Effector memory CD8-positive, alpha-beta T cell (primary cell): ENCODE data around the gene FLNB.
A peak's percentile ranks its signal among the peaks of the same experiment; 100 is the strongest.

ENCODE experiments used
- ATAC-seq: fragments of 150-1000 bp; cut with Tn5 transposase; replicated peaks from 2 replicates; pipeline ENCODE4 v1.10.0; 2021; ENCODE audit warnings: mild to moderate bottlenecking, moderate library complexity
- DNase-seq, 3 experiments: peaks; one replicate each; pipeline ENCODE4 v3.0.0; 2021
- H3K27ac Mint-ChIP-seq, 2 donors: one replicate each; pipeline ENCODE4 v1.8.0; 2022; ENCODE audit warnings: mild to moderate bottlenecking in 2 of 2, mixed read lengths in 2 of 2, moderate library complexity in 2 of 2
- H3K27me3 Mint-ChIP-seq, 2 donors: one replicate each; pipeline ENCODE4 v1.8.0; 2022; ENCODE audit warnings: mixed read lengths in 2 of 2
- H3K36me3 Mint-ChIP-seq: one replicate; pipeline ENCODE4 v1.8.0; 2022; ENCODE audit warnings: mild to moderate bottlenecking, moderate library complexity, mixed read lengths; ENCODE audit not compliant: insufficient read depth
- H3K4me1 Mint-ChIP-seq, 2 donors: one replicate each; pipeline ENCODE4 v1.8.0; 2022; ENCODE audit warnings: low read depth in 2 of 2, mixed read lengths in 2 of 2
- H3K4me3 Mint-ChIP-seq, 2 donors: one replicate each; pipeline ENCODE4 v1.8.0; 2022; ENCODE audit warnings: mild to moderate bottlenecking in 2 of 2, mixed read lengths in 2 of 2, moderate library complexity in 2 of 2
- H3K9me3 Mint-ChIP-seq, 2 donors: one replicate each; pipeline ENCODE4 v1.8.0; 2022; ENCODE audit warnings: mixed read lengths in 2 of 2

The FLNB gene

GRCh38 chr3:58009026-58009748 is 965 bp downstream of the FLNB start:
- Mint-ChIP-seq H3K4me1 (peaks cover 25 to 33% of the 10 kb centered on the region in 2 donors), H3K27me3 (no peaks in the 10 kb centered on the region)

GRCh38 chr3:58009749-58010535 is 1.7 kb downstream of the FLNB start:
- Mint-ChIP-seq H3K4me3 (peak overlapping the region; percentile 83 to 87), H3K9me3 (no peaks in the 10 kb centered on the region), H3K36me3 (peaks cover 10% of the 10 kb centered on the region), H3K4me1 (peaks cover 25 to 33% of the 10 kb centered on the region in 2 donors), H3K27me3 (no peaks in the 10 kb centered on the region), H3K27ac (peak overlapping the region; percentile 19 to 51)
- DNase-seq (no peak), ATAC-seq (no peak)

More at GRCh38 chr3:58009026-58009748, 965 bp downstream of the FLNB start:
- Mint-ChIP-seq H3K9me3 (no peaks in the 10 kb centered on the region), H3K36me3 (peaks cover 10% of the 10 kb centered on the region), H3K27ac (peak overlapping the region in 1 of 2 donors; percentile 35), H3K4me3 (peak overlapping the region; percentile 83 to 87)
- DNase-seq (peak in 2 of 3 experiments; percentile 6 to 16), ATAC-seq (peak; percentile 11)

GRCh38 chr3:58010562-58010961 is 2.3 kb downstream of the FLNB start:
- ATAC-seq (no peak), DNase-seq (no peak)
- Mint-ChIP-seq H3K27ac (peak overlapping the region; percentile 19 to 51), H3K4me1 (peaks cover 29 to 37% of the 10 kb centered on the region in 2 donors), H3K27me3 (no peaks in the 10 kb centered on the region), H3K36me3 (peaks cover 10% of the 10 kb centered on the region), H3K9me3 (no peaks in the 10 kb centered on the region), H3K4me3 (peak overlapping the region; percentile 38 to 87)

GRCh38 chr3:58011580-58011979 is 3.4 kb downstream of the FLNB start:
- peaks cover 10% of the 10 kb centered on the region for H3K36me3 Mint-ChIP-seq
- H3K27me3 Mint-ChIP-seq: no peaks in the 10 kb centered on the region
- no peaks in the 10 kb centered on the region for H3K9me3 Mint-ChIP-seq
- H3K4me3 Mint-ChIP-seq: no peak overlapping the region
- H3K27ac Mint-ChIP-seq: peak overlapping the region; percentile 51 to 81
- peaks cover 31 to 39% of the 10 kb centered on the region in 2 donors for H3K4me1 Mint-ChIP-seq
- ATAC-seq (no peak), DNase-seq (no peak)

GRCh38 chr3:58012302-58012701 is 4.1 kb downstream of the FLNB start:
- Mint-ChIP-seq H3K27me3 (no peaks in the 10 kb centered on the region), H3K4me3 (no peak overlapping the region), H3K27ac (peak overlapping the region in 1 of 2 donors; percentile 92), H3K36me3 (peaks cover 10% of the 10 kb centered on the region), H3K9me3 (no peaks in the 10 kb centered on the region), H3K4me1 (peaks cover 31 to 39% of the 10 kb centered on the region in 2 donors)
- no peak for ATAC-seq
- DNase-seq: no peak

GRCh38 chr3:58013099-58013498 is 4.9 kb downstream of the FLNB start:
- no peak for ATAC-seq
- peaks cover 10% of the 10 kb centered on the region for H3K36me3 Mint-ChIP-seq
- peak overlapping the region in 1 of 2 donors; percentile 45 for H3K4me3 Mint-ChIP-seq
- H3K9me3 Mint-ChIP-seq: no peaks in the 10 kb centered on the region
- peak overlapping the region; percentile 44 to 92 for H3K27ac Mint-ChIP-seq
- DNase-seq: no peak
- H3K4me1 Mint-ChIP-seq: peaks cover 28 to 39% of the 10 kb centered on the region in 2 donors
- H3K27me3 Mint-ChIP-seq: no peaks in the 10 kb centered on the region

- H3K27ac Mint-ChIP-seq: no peak overlapping the region
- DNase-seq (no peak), ATAC-seq (no peak)
- H3K36me3 Mint-ChIP-seq: peaks cover 4% of the 10 kb centered on the region
- H3K4me1 Mint-ChIP-seq: peaks cover 27 to 38% of the 10 kb centered on the region in 2 donors
- no peaks in the 10 kb centered on the region for H3K27me3 Mint-ChIP-seq
- no peak overlapping the region for H3K4me3 Mint-ChIP-seq
- no peaks in the 10 kb centered on the region for H3K9me3 Mint-ChIP-seq
These were observed 5.9 kb downstream of the FLNB start for GRCh38 chr3:58013973-58014649.

GRCh38 chr3:58015520-58015915 is 7.3 kb downstream of the FLNB start:
- no peaks in the 10 kb centered on the region for H3K36me3 Mint-ChIP-seq

GRCh38 chr3:58016710-58017109 is 8.5 kb downstream of the FLNB start:
- DNase-seq (no peak), ATAC-seq (no peak)
- Mint-ChIP-seq H3K36me3 (no peaks in the 10 kb centered on the region), H3K4me3 (no peak overlapping the region), H3K9me3 (no peaks in the 10 kb centered on the region), H3K4me1 (peaks cover 15 to 24% of the 10 kb centered on the region in 2 donors), H3K27me3 (no peaks in the 10 kb centered on the region), H3K27ac (no peak overlapping the region)

More at GRCh38 chr3:58015520-58015915, 7.3 kb downstream of the FLNB start:
- no peaks in the 10 kb centered on the region for H3K27me3 Mint-ChIP-seq
- peaks cover 19 to 29% of the 10 kb centered on the region in 2 donors for H3K4me1 Mint-ChIP-seq
- DNase-seq (no peak), ATAC-seq (no peak)
- no peak overlapping the region for H3K27ac Mint-ChIP-seq
- H3K9me3 Mint-ChIP-seq: no peaks in the 10 kb centered on the region
- no peak overlapping the region for H3K4me3 Mint-ChIP-seq

GRCh38 chr3:58018892-58019742 is 10.9 kb downstream of the FLNB start:
- no peak for DNase-seq
- H3K27ac Mint-ChIP-seq: peak overlapping the region in 1 of 2 donors; percentile 55
- no peaks in the 10 kb centered on the region for H3K36me3 Mint-ChIP-seq
- no peak overlapping the region for H3K4me3 Mint-ChIP-seq
- no peaks in the 10 kb centered on the region for H3K27me3 Mint-ChIP-seq
- H3K4me1 Mint-ChIP-seq: peaks cover 5 to 8% of the 10 kb centered on the region in 2 donors
- no peaks in the 10 kb centered on the region for H3K9me3 Mint-ChIP-seq
- no peak for ATAC-seq

- no peak overlapping the region for H3K27ac Mint-ChIP-seq
- no peaks in the 10 kb centered on the region for H3K27me3 Mint-ChIP-seq
- peaks cover 0 to 3% of the 10 kb centered on the region in 2 donors for H3K4me1 Mint-ChIP-seq
- no peaks in the 10 kb centered on the region for H3K9me3 Mint-ChIP-seq
- H3K4me3 Mint-ChIP-seq: no peak overlapping the region
- no peaks in the 10 kb centered on the region for H3K36me3 Mint-ChIP-seq
- ATAC-seq (no peak), DNase-seq (no peak)
These were observed 12.5 kb downstream of the FLNB start for GRCh38 chr3:58020783-58021071.

GRCh38 chr3:58021072-58021959 is 13.1 kb downstream of the FLNB start:
- no peak overlapping the region for H3K4me3 Mint-ChIP-seq
- H3K9me3 Mint-ChIP-seq: no peaks in the 10 kb centered on the region
- ATAC-seq (no peak), DNase-seq (no peak)
- no peaks in the 10 kb centered on the region for H3K27me3 Mint-ChIP-seq
- H3K4me1 Mint-ChIP-seq: peaks cover 0 to 2% of the 10 kb centered on the region in 2 donors
- no peaks in the 10 kb centered on the region for H3K36me3 Mint-ChIP-seq
- H3K27ac Mint-ChIP-seq: peak overlapping the region; percentile 35 to 51
